NOMO-1 treated with DMSO at 0.1 percent for 48 hours (cell line): ENCODE measurements around the gene KIAA0040.

ENCODE experiments used
- DNase-seq: peaks from one replicate; lab custom pipeline; 2025; ENCODE audit not compliant: unreplicated experiment; lab: John Stamatoyannopoulos, UW

Gene KIAA0040

DNA sequence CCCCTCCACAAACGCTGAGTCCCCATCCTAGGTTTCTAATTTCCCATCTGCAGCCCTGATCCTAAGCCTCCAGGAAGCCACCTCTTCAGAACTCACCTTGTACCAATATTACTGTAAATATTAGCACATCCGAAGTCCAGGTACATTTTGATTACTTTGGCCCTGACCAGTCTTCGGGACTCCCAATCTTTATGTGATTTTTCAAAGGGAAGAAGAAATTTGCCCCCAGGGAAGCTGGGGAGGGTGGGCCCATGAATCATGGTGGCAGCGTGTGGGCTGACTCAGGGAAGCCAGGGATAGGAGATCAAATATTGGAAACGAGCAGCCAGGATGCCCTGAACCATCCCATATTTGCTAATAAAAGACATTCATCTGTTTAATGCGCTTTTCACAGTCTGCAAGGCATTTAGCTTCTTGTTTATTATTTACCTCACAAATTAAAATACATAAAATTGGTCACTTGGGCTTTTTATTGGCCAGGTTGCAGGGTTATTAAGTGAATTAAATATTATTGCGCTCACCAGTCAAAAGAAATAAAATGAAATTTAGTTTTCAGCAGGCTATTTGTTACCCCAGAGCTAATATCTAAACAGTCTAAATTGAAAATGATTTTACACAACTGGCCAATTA lies 46.6 kb downstream of the KIAA0040 start:
- no peak for DNase-seq

DNA sequence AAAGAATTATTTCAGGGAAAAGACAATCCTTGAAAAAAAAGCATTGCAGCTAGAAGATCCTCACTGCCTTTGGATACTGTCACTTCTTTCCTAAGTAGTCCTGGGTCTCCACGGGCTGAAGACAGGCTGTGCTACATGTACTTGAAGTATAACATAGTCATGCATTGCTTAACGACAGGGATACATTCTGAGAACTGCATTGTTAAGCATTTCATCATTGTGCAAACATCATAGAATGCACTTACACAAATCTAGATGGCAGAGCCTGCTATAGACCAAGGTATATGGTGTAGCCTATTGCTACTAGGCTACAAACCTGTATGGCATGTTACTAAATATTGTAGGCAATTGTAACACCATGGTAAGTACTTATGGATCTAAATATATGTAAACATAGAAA lies 54.0 kb downstream of the KIAA0040 start:
- no peak for DNase-seq

DNA sequence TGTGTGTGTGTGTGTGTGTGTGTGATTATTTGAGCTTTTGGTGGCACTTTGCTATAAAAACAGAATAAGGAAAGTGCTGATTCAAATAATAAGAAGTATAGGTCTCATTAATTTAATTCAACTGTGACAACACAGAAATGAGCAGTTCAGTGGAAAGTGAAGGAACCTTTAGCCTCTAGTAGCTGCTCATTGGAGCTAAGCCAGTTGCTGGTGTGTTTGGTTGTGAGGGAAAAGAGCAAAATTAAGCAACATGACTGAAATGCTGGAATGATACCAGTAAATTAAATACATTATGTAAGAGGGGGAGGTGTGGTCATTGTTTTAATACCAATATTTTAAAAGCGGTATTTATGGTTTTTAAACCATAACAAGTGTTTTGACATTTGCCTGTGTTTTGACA lies 55.2 kb downstream of the KIAA0040 start:
- no peak for DNase-seq

DNA sequence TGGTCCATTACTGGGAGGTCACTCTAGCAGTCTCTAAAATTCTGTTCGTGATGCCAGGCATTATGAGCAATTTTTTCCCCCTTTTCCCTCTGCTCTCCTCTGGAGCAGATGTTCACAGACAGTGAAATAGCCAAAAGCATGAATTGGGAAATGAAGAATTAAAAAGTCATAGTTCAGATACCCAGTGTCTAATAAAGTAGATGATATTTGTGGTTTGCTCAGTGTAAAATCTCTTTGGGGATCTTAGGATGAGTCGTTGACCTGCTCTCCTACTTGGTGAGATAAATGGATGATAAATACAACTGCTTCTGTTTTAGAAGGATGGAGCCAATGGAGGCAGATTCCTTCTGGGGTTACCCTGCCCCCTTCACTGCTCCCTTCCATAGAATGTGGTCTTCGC lies 56.3 kb downstream of the KIAA0040 start:
- DNase-seq: no peak

DNA sequence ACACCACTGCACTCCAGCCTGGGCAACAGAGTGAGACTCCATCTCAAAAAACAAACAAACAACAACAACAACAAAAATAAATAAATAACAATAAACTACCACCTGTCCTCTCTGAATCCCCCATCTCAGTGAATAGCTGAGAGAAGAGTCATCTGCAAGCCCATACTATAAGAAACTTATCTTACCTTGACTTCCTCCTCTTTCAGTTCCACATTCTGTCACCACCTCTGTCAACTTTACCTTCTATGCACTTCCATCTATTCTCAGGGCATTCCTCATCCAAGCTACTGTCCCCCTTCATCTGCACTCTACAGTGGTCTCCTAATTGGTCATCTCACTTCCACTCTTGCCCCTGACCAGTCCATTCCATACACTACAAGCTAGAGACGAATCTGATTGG lies 58.1 kb downstream of the KIAA0040 start:
- DNase-seq: no peak

DNA sequence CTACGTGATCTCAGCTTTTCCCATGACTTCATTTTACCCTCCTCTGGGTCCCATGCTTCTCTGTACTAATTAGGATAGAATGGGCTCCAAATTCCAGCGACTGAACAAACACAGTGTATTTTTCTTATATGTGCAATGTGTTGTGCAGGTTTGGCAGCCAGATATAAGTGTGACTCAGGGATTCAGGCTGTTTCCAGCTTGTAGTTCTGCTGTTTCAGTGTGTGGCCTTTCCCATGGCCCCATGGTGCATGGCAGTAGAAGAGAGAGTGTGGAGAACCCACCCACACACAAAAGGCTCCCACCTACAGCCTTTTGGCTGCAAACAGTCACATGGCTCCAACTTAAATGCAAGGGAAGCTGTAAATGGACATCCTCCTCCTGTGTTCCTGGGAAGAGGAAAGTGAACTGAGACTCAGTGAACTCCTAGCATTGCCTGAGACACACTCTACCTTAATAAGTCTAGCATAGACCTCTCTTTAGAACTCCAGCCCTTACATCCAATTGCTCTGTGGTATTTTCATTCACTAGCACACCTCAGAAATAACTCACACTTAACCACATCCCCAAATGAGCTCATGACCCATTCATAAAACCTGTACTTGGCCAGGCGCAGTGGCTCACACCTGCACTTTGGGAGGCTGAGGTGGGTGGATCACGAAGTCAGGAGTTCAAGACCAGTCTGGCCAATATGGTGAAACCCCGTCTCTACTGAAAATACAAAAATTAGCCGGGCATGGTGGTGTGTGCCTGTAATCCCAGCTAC lies 58.7 kb downstream of the KIAA0040 start:
- no peak for DNase-seq

DNA sequence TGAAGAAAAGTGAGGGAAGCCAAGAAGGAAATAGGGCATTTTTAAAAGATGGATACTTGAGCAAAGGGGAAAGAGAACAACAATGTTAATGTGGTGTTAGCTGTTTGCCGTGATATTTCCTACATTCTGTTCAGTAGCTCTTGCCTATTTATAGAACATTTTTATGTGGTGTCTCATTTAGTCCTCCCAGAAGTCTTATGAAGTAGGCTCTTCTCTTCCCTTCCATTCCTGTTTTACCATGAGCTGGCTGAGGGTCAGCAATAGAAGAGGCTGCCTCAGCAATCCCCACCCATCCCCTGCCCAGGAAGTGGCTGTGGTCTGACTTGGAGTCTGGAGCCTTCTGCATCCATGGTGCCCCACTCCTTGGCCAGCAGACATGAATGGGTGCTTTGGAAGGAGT lies 60.1 kb downstream of the KIAA0040 start:
- no peak for DNase-seq

DNA sequence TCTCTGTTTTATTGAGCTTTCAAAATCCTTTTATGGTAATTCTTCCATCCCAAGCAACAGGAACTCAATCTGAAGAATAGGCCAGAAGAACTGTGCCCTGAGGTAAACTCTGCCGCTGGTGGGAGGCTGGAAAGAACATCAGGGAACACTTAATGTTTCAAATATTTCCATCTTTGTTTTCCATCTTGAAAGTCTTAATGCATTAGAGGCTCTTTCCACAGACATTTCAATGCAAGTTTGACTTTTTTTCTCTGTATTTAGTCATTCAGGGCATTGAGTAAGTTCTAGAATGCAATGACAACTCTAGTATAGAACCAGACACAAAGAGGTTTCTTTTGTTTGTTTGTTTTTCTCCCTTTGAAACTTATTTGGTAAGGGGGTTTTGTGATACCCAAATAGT lies 61.5 kb downstream of the KIAA0040 start:
- DNase-seq: no peak

DNA sequence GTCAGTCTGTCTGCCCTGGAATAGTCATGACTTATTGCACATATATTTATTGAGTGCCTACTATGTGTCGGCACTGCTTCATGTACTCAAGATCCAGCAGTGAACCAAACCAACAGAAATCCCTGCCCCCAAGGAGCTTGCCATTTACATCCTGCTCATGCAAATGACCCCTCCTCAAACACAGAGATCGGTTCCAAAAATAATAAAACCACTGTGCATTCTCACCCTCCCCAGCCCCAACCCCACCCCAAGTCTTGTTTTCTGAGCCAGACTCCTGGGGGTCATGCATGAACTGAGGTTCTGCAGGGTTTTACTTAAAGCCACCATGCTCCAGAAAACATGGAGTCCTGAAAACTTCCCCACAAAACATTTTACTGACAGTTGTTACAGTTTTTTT lies 61.9 kb downstream of the KIAA0040 start:
- no peak for DNase-seq

DNA sequence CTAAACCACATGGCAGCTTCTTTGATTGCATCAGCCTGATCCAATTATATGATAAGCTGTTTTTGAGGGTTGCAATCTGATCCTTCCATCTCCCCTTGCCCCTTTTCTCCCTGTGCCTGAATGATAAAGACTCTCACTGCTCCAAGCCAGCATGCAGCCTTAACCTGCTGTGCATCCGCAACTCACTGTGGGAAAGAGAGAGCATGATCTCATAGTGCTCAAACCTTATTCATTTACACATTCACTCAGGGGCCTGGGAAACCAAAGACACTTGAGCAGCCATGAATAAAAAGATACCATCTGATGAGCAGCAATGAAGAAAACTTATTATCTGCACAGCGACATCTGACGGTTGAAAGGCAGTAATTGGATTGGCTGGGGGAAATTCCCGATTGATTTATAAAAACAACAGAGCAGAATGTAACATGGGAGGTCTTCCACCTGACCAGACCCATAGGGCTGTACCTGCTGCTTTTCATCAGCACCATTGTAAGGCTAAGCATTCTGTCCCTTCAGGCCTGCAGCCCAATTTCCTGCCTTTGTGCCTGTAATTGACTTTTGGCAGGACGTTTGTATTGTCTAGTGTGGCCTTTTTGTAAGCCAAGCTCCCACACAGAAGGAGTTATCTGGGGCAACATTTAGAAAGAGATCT lies 62.5 kb downstream of the KIAA0040 start:
- DNase-seq: no peak

DNA sequence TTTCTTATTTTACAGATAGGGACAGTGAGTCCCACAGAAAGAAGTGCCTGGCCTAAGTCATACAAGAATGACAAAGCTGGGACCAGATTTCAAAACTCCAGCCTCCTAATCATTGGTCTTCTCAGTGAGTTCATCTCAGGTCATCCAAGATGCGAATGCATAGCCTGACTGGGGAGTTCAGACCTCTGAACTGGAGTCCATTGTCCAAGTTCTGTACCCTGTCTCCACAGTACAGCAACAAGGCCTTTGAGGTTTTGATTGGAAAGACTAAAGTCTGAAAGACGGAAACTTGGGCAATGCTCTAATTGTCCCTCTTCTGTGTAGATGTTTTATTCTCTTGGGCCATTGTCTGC lies 63.0 kb downstream of the KIAA0040 start:
- peak; percentile 64 for DNase-seq

DNA sequence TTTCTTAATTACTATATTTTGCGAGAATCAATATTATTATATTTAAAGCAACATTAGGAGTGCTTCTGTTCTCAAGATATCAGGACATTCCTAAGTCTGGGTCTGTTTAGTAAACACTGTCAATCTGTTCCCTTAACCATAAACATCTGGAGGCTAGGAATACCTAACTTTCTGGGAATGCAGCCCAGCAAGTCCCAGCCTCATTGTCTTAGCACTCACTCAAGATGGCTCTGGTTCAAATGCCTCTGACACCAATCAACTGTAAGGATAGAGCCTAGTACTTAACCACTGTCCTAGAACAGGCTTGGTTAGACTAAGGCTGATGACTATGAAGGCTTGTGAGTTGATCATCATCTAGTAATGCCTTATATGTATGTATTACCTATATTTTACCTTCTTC lies 63.4 kb downstream of the KIAA0040 start:
- no peak for DNase-seq

DNA sequence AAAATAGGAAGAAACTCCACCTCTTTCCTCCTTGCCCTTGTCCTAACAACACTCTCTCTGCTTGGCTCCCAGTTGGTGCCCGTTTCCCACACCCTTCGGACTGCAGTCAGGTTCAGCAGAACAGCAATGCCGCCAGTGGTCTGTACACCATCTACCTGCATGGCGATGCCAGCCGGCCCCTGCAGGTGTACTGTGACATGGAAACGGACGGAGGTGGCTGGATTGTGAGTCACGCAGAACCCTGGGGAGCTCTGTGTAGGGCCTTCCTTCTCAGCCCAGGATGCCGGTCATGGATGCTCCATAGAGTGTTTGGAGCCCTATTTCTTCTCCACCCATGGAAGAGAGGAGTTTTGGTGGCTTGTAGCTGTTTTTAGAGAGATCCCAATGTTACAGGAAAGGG lies 64.1 kb downstream of the KIAA0040 start:
- DNase-seq: no peak

DNA sequence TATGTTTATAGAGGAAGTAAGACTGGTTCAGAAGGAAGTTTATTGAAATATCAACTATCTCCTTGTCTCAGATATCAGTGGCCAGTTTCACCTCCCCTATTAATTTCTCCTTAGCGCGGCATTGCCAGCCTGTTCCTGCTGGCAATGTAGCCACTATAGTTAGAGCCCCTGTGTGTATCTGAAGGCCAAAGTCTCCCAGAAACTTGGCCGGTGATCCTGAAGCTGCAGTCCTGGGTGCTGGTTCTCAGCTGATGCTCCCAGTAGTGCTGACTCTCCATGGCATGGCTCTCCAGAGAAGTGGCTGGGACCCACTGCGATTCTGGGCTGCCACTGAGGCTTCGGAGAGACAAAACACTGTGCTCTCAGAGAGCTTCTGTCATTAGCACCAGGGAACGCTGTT lies 65.0 kb downstream of the KIAA0040 start:
- DNase-seq: no peak

DNA sequence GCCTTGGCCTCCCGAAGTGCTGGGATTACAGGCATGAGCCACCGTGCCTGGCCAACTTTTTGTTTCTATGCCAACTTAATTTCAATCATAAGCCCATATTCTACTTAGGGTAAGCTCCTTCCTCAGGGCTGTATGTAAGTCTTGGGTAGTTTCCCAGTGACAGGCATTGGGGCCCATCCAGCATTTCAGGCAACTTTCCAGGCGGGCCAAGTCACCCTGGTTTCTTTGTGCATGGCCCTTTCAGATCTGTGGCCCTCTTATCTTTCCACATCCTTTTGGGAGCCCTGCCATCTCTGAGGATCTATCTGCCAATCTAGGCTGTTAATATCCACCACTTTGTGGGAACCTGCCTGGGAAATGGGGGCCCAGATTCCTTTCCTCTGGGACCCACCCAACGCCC lies 66.2 kb downstream of the KIAA0040 start:
- DNase-seq: no peak

DNA sequence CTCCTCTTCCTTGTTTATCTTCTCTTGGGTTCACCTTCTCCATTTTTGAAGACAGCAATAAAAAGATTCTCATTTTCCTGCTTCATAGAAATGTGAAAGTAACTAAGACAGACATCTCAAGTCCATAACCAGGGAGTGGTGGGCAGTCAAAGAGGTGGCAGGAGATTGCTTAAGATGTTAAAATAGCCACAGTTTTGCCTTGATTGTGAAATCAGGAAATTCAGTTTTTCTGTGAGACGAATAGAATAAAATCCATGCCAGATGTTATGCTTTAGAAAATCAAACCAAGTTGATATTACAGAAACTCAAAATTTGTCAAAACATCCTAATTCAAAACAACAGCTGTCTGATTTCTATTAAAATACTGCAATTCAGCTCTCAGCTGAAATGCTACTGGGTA lies 67.7 kb downstream of the KIAA0040 start:
- DNase-seq: peak; percentile 74

DNA sequence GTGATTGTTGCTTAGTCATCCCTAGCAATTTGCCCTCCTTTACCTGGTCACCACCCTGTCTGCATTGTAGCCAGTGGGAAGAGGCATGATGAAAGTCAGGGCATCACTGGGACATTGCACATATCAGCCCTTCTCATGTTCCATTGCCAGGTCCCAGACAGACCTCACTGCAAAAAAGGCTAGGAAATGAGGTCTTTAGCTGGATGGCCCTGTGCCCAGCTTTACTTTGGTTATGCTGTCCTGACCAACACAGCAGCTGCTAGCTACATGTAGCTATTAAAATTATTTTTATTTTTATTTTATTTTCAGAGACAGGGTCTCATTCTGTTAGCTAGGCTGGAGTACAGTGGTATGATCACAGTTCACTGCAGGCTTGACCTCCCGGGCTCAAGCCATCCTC lies 72.1 kb downstream of the KIAA0040 start:
- DNase-seq: no peak

DNA sequence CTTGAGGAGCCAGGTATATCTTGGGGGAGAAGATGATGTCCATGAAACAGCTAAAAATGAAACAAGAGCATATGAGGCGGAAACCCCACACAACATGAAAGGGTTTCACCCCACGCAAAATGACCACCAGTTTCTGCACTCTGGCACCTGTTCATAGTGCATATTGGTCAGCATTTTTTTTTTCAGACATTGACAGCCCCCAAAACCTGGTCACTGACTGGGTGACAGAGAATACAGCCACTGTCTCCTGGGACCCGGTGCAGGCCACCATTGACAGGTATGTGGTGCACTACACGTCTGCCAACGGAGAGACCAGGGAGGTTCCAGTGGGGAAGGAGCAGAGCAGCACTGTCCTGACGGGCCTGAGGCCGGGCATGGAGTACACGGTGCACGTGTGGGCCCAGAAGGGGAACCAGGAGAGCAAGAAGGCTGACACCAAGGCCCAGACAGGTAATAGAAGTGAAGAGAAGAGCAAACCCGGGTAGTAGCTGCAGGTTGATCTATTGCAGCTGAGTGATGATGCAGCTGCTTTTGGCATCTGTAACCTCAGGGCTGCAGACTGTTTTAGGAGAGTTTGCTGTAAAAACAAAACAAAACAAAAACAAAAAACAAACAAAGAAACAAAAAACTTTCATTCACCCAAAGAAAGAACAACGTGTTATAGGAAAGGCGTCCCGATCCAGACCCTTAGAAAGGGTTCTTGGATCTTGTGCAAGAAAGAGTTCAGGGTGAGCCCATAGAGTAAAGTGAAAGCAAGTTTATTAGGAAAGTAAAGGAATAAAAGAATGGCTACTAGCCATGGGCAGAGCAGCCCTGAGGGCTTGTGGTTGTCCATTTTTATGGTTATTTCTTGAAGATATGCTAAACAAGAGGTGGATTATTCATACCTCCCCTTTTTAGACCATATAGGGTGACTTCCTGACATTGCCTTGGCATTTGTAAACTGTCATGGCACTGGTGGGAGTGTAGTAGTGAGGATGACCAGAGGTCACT lies 73.9 kb downstream of the KIAA0040 start:
- DNase-seq: no peak

DNA sequence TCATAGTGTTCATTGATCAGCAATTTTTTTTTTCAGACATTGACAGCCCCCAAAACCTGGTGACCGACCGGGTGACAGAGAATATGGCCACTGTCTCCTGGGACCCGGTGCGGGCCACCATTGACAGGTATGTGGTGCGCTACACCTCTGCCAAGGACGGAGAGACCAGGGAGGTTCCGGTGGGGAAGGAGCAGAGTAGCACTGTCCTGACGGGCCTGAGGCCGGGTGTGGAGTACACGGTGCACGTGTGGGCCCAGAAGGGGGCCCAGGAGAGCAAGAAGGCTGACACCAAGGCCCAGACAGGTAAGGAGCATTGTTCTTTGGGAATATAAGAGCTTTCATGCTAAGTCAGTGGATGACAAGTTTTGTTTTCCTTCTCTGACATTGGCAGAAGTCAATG lies 75.7 kb downstream of the KIAA0040 start:
- no peak for DNase-seq

DNA sequence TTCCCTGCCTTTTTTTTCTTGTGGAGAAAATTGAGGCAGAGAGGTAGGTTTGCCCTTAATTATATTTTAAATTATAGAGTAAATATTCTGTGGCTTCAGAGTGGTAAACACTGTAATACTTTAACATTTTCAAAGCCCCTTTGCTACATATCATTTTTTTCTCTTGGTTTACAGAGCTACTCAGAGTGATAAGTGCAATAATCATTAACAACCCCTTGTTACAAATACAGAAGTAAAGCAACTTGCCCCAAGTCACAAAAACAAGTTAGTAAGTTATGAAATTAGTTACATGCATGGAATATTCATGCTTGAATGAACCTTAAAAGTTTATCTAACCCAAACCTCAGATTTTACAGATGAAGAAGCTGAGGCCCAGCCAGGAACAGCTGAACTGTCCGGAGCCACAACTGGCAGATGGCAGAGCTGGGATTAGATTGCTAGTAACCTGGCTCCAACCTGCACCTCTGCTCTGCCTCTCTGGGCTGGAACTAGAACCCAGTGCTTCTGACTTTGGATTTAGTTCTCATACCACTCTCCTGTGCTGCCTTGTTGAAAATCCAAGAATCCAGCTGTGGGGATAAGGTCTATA lies 76.3 kb downstream of the KIAA0040 start:
- DNase-seq: no peak

DNA sequence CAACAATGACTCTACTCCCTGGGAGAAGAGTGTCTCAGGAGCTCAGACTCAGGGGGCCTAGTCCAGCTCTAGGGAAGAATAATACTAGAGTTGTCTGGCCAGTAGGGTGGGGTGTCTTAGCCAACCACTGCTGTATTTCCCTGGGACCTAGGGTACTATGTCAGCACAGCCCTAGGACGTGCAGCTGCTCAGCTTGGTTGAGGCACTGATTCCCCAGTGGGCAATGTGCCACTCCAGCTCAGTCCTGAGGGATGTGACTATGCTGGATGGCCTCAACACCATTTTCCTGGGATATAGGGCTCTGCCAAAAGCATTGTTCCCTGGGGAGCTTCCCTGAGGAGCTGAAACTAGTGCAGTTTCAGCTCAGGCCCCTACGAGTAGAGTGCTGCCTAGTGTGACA lies 77.6 kb downstream of the KIAA0040 start:
- DNase-seq: no peak
